Measurements from ENCODE around the gene TSPAN33.
"Not testable (repeated sequence)": the region's sequence is repeated elsewhere in the genome, so short reads cannot be mapped to it uniquely, and the experiment has no call there.

DNA sequence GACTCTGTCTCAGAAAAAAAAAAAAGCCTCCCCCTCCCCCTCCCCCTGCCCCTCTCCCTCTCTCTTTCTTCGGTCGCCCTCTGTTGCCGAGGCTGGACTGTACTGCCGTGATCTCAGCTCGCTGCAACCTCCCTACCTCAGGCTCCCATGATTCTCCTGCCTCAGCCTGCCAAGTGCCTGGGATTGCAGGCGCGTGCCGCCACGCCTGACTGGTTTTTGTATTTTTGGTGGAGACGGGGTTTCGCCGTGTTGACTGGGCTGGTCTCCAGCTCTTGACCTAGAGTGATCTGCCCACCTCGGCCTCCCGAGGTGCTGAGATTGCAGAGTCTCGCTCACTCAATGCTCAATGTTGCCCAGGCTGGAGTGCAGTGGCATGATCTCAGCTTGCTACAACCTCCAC, 71.2 kb downstream of the TSPAN33 start:
- not testable (repeated sequence) for TF ChIP-seq EZH2 (IDR thresholded peaks at IDR 0.05; ENCODE audit: borderline replicate concordance, low read length)
- TF ChIP-seq, protein P1, sequence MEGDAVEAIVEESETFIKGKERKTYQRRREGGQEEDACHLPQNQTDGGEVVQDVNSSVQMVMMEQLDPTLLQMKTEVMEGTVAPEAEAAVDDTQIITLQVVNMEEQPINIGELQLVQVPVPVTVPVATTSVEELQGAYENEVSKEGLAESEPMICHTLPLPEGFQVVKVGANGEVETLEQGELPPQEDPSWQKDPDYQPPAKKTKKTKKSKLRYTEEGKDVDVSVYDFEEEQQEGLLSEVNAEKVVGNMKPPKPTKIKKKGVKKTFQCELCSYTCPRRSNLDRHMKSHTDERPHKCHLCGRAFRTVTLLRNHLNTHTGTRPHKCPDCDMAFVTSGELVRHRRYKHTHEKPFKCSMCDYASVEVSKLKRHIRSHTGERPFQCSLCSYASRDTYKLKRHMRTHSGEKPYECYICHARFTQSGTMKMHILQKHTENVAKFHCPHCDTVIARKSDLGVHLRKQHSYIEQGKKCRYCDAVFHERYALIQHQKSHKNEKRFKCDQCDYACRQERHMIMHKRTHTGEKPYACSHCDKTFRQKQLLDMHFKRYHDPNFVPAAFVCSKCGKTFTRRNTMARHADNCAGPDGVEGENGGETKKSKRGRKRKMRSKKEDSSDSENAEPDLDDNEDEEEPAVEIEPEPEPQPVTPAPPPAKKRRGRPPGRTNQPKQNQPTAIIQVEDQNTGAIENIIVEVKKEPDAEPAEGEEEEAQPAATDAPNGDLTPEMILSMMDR (conservative IDR thresholded peaks at IDR 0.05 in 1 of 2, IDR thresholded peaks at IDR 0.05 in 1 of 2; ENCODE audit: extremely low read depth in 1 of 2, insufficient read depth in 1 of 2, low read depth in 1 of 2, low read length in 2 of 2), result not testable (repeated sequence)

All from mammary epithelial cell (primary cell).